K562 (cell line): ENCODE data around the gene SYCP2. TPM values are rescaled to one million over a fixed set of nuclear protein-coding genes. Genes with fewer than 3 reads are reported as not detected.

Source experiments
- ATAC-seq: fragments of 200-7000 bp; cut with Tn5 transposase; 3 replicates; pipeline ENCODE4 v1.9.1; 2020; ENCODE audit warnings: moderate library complexity
- BruUV-seq: library from RNA; stranded (reverse); fragments of 400-500 nt; replicated peaks from 2 replicates; lab custom pipeline; 2021; lab: Mats Ljungman, UMichigan
- CTCF ChIA-PET: fragments of 300-600 bp; formaldehyde crosslinking; extraction: SDS; loops from one replicate; lab custom pipeline; 2021; ENCODE audit warnings: low intra/inter-chr PET ratio; lab: Yijun Ruan, JAX
- POLR2A ChIA-PET: fragments of 300-600, 350-650 bp; sonication (Branson Sonifier 250); formaldehyde crosslinking; extraction: SDS; loops from one replicate; lab custom pipeline; 2021; ENCODE audit warnings: antibody characterized with exemption, inconsistent platforms; lab: Yijun Ruan, JAX
- DNase-seq, 4 experiments: peaks; one replicate each; pipeline versions ENCODE4 v3.0.0 to v3.0.0-alpha.2; 2011 to 2018; ENCODE audit warnings: low spot score in 3 of 4, mixed read lengths in 3 of 4; ENCODE audit errors: extremely low read depth in 1 of 4
- FAIRE-seq: peaks from 2 replicates; lab custom pipeline; 2011; peaks lifted over from hg19 to GRCh38; lab: Jason Lieb, UNC
- H2AFZ ChIP-seq: 2 replicates; pipeline ENCODE4 v1.6.0; 2011; ENCODE audit warnings: low read depth, low read length, control low read depth, inconsistent platforms
- H3K27ac ChIP-seq: fragments of 200-600 bp; 3 replicates; pipeline ENCODE4 v1.8.0; 2011; ENCODE audit warnings: low read depth, mild to moderate bottlenecking, control low read depth, inconsistent platforms, low read length, moderate library complexity, mixed read lengths; ENCODE audit errors: extremely low read depth
- H3K27me3 ChIP-seq, 2 experiments: fragments of 300-600 bp in 1 of 2; 2 replicates in 1 of 2; 3 replicates in 1 of 2; pipeline versions ENCODE4 v1.6.0 to v1.8.0; 2011; ENCODE audit warnings: inconsistent platforms in 2 of 2, low read length in 2 of 2, mild to moderate bottlenecking in 1 of 2, mixed read lengths in 1 of 2, moderate library complexity in 1 of 2; ENCODE audit not compliant: control insufficient read depth in 2 of 2, insufficient read depth in 2 of 2
- H3K36me3 ChIP-seq: fragments of 300-600 bp; 3 replicates; pipeline ENCODE4 v1.8.0; 2011; ENCODE audit warnings: mild to moderate bottlenecking, low read length, inconsistent platforms; ENCODE audit not compliant: control insufficient read depth, insufficient read depth
- H3K4me1 ChIP-seq, 2 experiments: fragments of 200-600 bp in 1 of 2; replicated peaks in 1 of 2; 2 replicates in 1 of 2; 3 replicates in 1 of 2; pipeline versions ENCODE4 v1.5.1 to v1.8.0; 2011; ENCODE audit warnings: inconsistent platforms in 2 of 2, low read length in 2 of 2, mild to moderate bottlenecking in 1 of 2, mixed read lengths in 1 of 2, moderate library complexity in 1 of 2; ENCODE audit not compliant: control insufficient read depth in 2 of 2, insufficient read depth in 2 of 2
- H3K4me2 ChIP-seq: 2 replicates; pipeline ENCODE4 v1.6.1; 2011; ENCODE audit warnings: low read length, control low read depth, inconsistent platforms, mixed read lengths; ENCODE audit not compliant: insufficient read depth
- H3K4me3 ChIP-seq: fragments of 200-600 bp; sonication (generic), shearing (Covaris generic); 2 replicates; pipeline ENCODE4 v1.5.1; 2016; ENCODE audit warnings: control low read depth, inconsistent platforms
- H3K79me2 ChIP-seq: fragments of 200-600 bp; 3 replicates; pipeline ENCODE4 v1.8.0; 2011; ENCODE audit warnings: low read length, inconsistent platforms; ENCODE audit not compliant: control insufficient read depth, insufficient read depth
- H3K9ac ChIP-seq, 2 experiments: 2 replicates each; pipeline versions ENCODE4 v1.6.0 to v1.6.1; 2011; ENCODE audit warnings: low read depth in 2 of 2, low read length in 2 of 2, control low read depth in 1 of 2, inconsistent platforms in 1 of 2, mild to moderate bottlenecking in 1 of 2, mixed read lengths in 1 of 2; ENCODE audit not compliant: insufficient read depth in 1 of 2
- H3K9me1 ChIP-seq: one replicate; pipeline ENCODE4 v1.6.0; 2011; ENCODE audit warnings: inconsistent platforms, mild to moderate bottlenecking, low read length, moderate library complexity; ENCODE audit not compliant: control insufficient read depth, insufficient read depth
- H3K9me3 ChIP-seq: replicated peaks from 2 replicates; pipeline ENCODE4 v1.5.1; 2011; ENCODE audit warnings: low read depth, low read length, inconsistent platforms; ENCODE audit not compliant: control insufficient read depth, insufficient read depth
- H4K20me1 ChIP-seq: replicated peaks from 2 replicates; pipeline ENCODE4 v1.6.1; 2011; ENCODE audit warnings: low read length, inconsistent platforms, mixed read lengths; ENCODE audit not compliant: control insufficient read depth, insufficient read depth
- ARID1B ChIP-seq: fragments of 450-650 bp; IDR thresholded peaks from 2 replicates; pipeline ENCODE4 v1.6.1; 2016; ENCODE audit warnings: antibody characterized with exemption, mild to moderate bottlenecking, inconsistent platforms
- BDP1 ChIP-seq: IDR thresholded peaks from 3 replicates; pipeline ENCODE4 v1.6.1; 2011; ENCODE audit not compliant: insufficient read length, insufficient read depth
- E2F6 ChIP-seq, 2 experiments: IDR thresholded peaks; 2 replicates each; pipeline ENCODE4 v1.6.1; 2011; ENCODE audit warnings: borderline replicate concordance in 1 of 2, control low read depth in 1 of 2, low read depth in 1 of 2, low read length in 1 of 2, mild to moderate bottlenecking in 1 of 2, mixed read lengths in 1 of 2, moderate library complexity in 1 of 2; ENCODE audit not compliant: insufficient read depth in 1 of 2, insufficient read length in 1 of 2, poor library complexity in 1 of 2, severe bottlenecking in 1 of 2; ENCODE audit errors: extremely low read depth in 1 of 2
- GATA2 ChIP-seq: sonication (generic); formaldehyde crosslinking; IDR thresholded peaks from 2 replicates; pipeline ENCODE4 v1.4.0; 2020; ENCODE audit warnings: mild to moderate bottlenecking, missing genetic modification reagents
- HNRNPLL ChIP-seq: fragments of 200-400 bp; formaldehyde crosslinking; IDR thresholded peaks from 2 replicates; pipeline ENCODE4 v1.6.1; 2017; ENCODE audit warnings: low read length, low read depth, mild to moderate bottlenecking; ENCODE audit not compliant: poor library complexity, severe bottlenecking
- KAT2B ChIP-seq: IDR thresholded peaks from one replicate; pipeline ENCODE4 v1.6.1; 2012; ENCODE audit warnings: low read depth, mild to moderate bottlenecking, control low read depth, inconsistent platforms, low read length, moderate library complexity
- NCOA2 ChIP-seq, 2 experiments: fragments of 450-650 bp; IDR thresholded peaks; 2 replicates each; pipeline ENCODE4 v1.6.1; 2018; ENCODE audit warnings: mild to moderate bottlenecking in 2 of 2, moderate library complexity in 1 of 2; ENCODE audit not compliant: partially characterized antibody in 2 of 2
- NFE2L1 ChIP-seq: fragments of 450-650 bp; IDR thresholded peaks from 2 replicates; pipeline ENCODE4 v1.6.1; 2016; ENCODE audit warnings: missing genetic modification characterization, low read depth, mild to moderate bottlenecking, missing compliant biosample characterization, moderate library complexity, borderline replicate concordance
- POLR2G ChIP-seq: fragments of 200-400 bp; formaldehyde crosslinking; IDR thresholded peaks from 2 replicates; pipeline ENCODE4 v1.6.1; 2017; ENCODE audit warnings: low read depth, mild to moderate bottlenecking, antibody characterized with exemption, low read length, moderate library complexity
- SIX5 ChIP-seq, 2 experiments: IDR thresholded peaks; 2 replicates each; pipeline ENCODE4 v1.6.1; 2011; ENCODE audit warnings: low read length in 2 of 2, borderline replicate concordance in 1 of 2, low read depth in 1 of 2, mild to moderate bottlenecking in 1 of 2, moderate library complexity in 1 of 2; ENCODE audit not compliant: insufficient read depth in 1 of 2
- TSHZ1 ChIP-seq: fragments of 250-450 bp; sonication (Bioruptor Pico); IDR thresholded peaks from 2 replicates; pipeline ENCODE4 v1.4.0; 2020; ENCODE audit warnings: mild to moderate bottlenecking, moderate library complexity
- ZBTB17 ChIP-seq: fragments of 450-650 bp; formaldehyde crosslinking; IDR thresholded peaks from 2 replicates; pipeline ENCODE4 v1.4.0; 2020; ENCODE audit warnings: mild to moderate bottlenecking
- ZC3H8 ChIP-seq: fragments of 450-650 bp; IDR thresholded peaks from 2 replicates; pipeline ENCODE4 v1.6.1; 2017
- ZNF274 ChIP-seq: IDR thresholded peaks from 2 replicates; pipeline ENCODE4 v1.6.1; 2011; ENCODE audit warnings: low read depth, mild to moderate bottlenecking, low read length, moderate library complexity, borderline replicate concordance
- ZNF280B ChIP-seq: fragments of 250-450 bp; sonication (Bioruptor Pico); IDR thresholded peaks from 2 replicates; pipeline ENCODE4 v1.5.1; 2021; ENCODE audit warnings: mild to moderate bottlenecking
- ZNF707 ChIP-seq: fragments of 250-450 bp; sonication (Bioruptor Pico); conservative IDR thresholded peaks from 2 replicates; pipeline ENCODE4 v1.8.0; 2022; ENCODE audit warnings: inconsistent platforms, mild to moderate bottlenecking, moderate library complexity
- ZNF785 ChIP-seq: fragments of 250-450 bp; sonication (Bioruptor Pico); IDR thresholded peaks from 2 replicates; pipeline ENCODE4 v1.4.0; 2020; ENCODE audit warnings: mild to moderate bottlenecking
- ZNF79 ChIP-seq: fragments of 250-450 bp; sonication (Bioruptor Pico); IDR thresholded peaks from 2 replicates; pipeline ENCODE4 v1.4.0; 2020; ENCODE audit warnings: low read depth, mild to moderate bottlenecking, moderate library complexity
- WGBS: fragments of 100-300 bp; shearing (Covaris generic); methylation state at CpG from one replicate; pipeline ENCODE4 v1.1.6; 2016; ENCODE audit warnings: low coverage, mixed read lengths; ENCODE audit not compliant: insufficient coverage; ENCODE audit errors: missing lambda C conversion rate; 5-methylcytosine and 5-hydroxymethylcytosine counted together
- in situ Hi-C: fragments of 300-500 bp; cut with MboI; formaldehyde crosslinking; loops from 4 replicates; pipeline ENCODE4 v1.15.0; 2018; ENCODE audit warnings: inconsistent platforms, mixed read lengths
- intact Hi-C: fragments of 100-400 bp; cut with micrococcal nuclease; formaldehyde crosslinking; loops from 2 replicates; pipeline ENCODE4 v1.14.2; 2022
- polyA plus RNA-seq, 8 experiments: library from polyadenylated mRNA; depleted of rRNA in 4 of 8; stranded (reverse) in 5 of 8; unstranded in 3 of 8; fragments of >200 nt; fragmentation: Nextera tagmentation in 2 of 8; fragmentation: Illumina TruSeq in 1 of 8; extraction: Ambion mirVana in 2 of 8; extraction: Trizol in 1 of 8; gene quantifications; 2 replicates each; pipeline versions ENCODE4 v1.2.1 to v1.2.3, GENCODE V29; 2011 to 2014; ENCODE audit warnings: inconsistent platforms in 1 of 8, missing spikeins in 1 of 8
- total RNA-seq, 7 experiments: library from RNA; depleted of rRNA in 6 of 7; stranded (reverse); fragments of >200 nt in 6 of 7; fragmentation: Illumina TruSeq in 2 of 7; extraction: Trizol in 2 of 7; gene quantifications; 2 replicates each; pipeline versions ENCODE4 v1.2.1 to v1.2.3, GENCODE V29; 2011 to 2021; ENCODE audit warnings: low replicate concordance in 1 of 7

SYCP2 gene
- total and polyA plus RNA-seq, 9 of the 15 experiments (the other 6 are each of a cell fraction or from before 2014, with no cell fraction given), result 0.24 to 1.6 (median 0.67) TPM

GRCh38 chr20:59923514-59923913, 9.9 kb downstream of the SYCP2 start:
- DNase-seq (no peak), FAIRE-seq (no peak), ATAC-seq (no peak)
- Histone ChIP-seq H3K4me1 (no peaks in the 10 kb centered on the region), H3K9me3 (no peaks in the 10 kb centered on the region), H3K27me3 (no peaks in the 10 kb centered on the region), H3K4me2 (no peak overlapping the region), H3K79me2 (no peaks in the 10 kb centered on the region), H3K36me3 (no peaks in the 10 kb centered on the region), H3K27ac (no peak overlapping the region), H4K20me1 (no peaks in the 10 kb centered on the region), H3K9ac (no peak overlapping the region), H2AFZ (no peak overlapping the region), H3K4me3 (no peak overlapping the region), H3K9me1 (no peaks in the 10 kb centered on the region)
- in situ Hi-C loops (no loop called here), intact Hi-C loops (no loop called here)
- CTCF ChIA-PET, result no interaction called here
- 0% methylated on average over 1 of the region's 1 CpG for WGBS
- POLR2A ChIA-PET, result no interaction called here
- no TSS peak for BruUV-seq
- TF ChIP-seq HNRNPLL, result no peak
- TF ChIP-seq NCOA2 (IDR thresholded peaks at IDR 0.05; ENCODE audit: partially characterized antibody in 2 of 2), result no peak
- TF ChIP-seq ZNF274, result no peak
- TF ChIP-seq ZC3H8, result no peak
- no peak for TF ChIP-seq GATA2 (CRISPR knock-in tag)
- no peak for TF ChIP-seq ZBTB17 (CRISPR knock-in tag)
- no peak for TF ChIP-seq ZNF79 (CRISPR knock-in tag)
- no peak for TF ChIP-seq E2F6 (IDR thresholded peaks at IDR 0.05; ENCODE audit: borderline replicate concordance in 1 of 2, extremely low read depth in 1 of 2, insufficient read depth in 1 of 2, insufficient read length in 1 of 2, low read depth in 1 of 2, low read length in 1 of 2, poor library complexity in 1 of 2, severe bottlenecking in 1 of 2)
- no peak for TF ChIP-seq TSHZ1 (CRISPR knock-in tag)
- TF ChIP-seq POLR2G, result no peak
- no peak for TF ChIP-seq SIX5 (IDR thresholded peaks at IDR 0.05; ENCODE audit: borderline replicate concordance in 1 of 2, insufficient read depth in 1 of 2, low read depth in 1 of 2, low read length in 2 of 2)
- no peak for TF ChIP-seq ZNF785
- no peak for TF ChIP-seq KAT2B
- TF ChIP-seq BDP1, result no peak
- no peak for TF ChIP-seq NFE2L1 (tag)
- TF ChIP-seq ZNF280B, result no peak
- TF ChIP-seq ARID1B, result no peak
- TF ChIP-seq ZNF707 (CRISPR knock-in tag), result no peak
